Measurements from ENCODE around the gene NOXRED1.

- TF ChIP-seq CTCF (IDR thresholded peaks at IDR 0.05; ENCODE audit: insufficient read depth, low read depth, low read length) (no peak), EZH2 (IDR thresholded peaks at IDR 0.05; ENCODE audit: insufficient read depth, low read length) (no peak)
Measured at GRCh38 chr14:77372304-77372841, 51.0 kb downstream of the NOXRED1 start.
